H1 (cell line): Measurements from ENCODE around the gene RPTOR.

Experiments
- ASH2L ChIP-seq: fragments of 200-600, 300-600 bp; sonication (generic); IDR thresholded peaks from one replicate; pipeline ENCODE4 v1.7.1; 2017; ENCODE audit warnings: low read length
- HDAC6 ChIP-seq: IDR thresholded peaks from one replicate; pipeline ENCODE4 v1.7.1; 2012; ENCODE audit warnings: low read depth, mild to moderate bottlenecking, inconsistent platforms, low read length, moderate library complexity
- JUN ChIP-seq: IDR thresholded peaks from 2 replicates; pipeline ENCODE4 v1.6.1; 2011; ENCODE audit warnings: low read depth, mild to moderate bottlenecking, improper control_type of control experiment, low read length
- PHF8 ChIP-seq: fragments of 200-600 bp; sonication (generic); conservative IDR thresholded peaks from 2 replicates; pipeline ENCODE4 v1.7.1; 2012; ENCODE audit warnings: low read depth, mild to moderate bottlenecking, inconsistent platforms, low read length, moderate library complexity
- POLR2A ChIP-seq, 2 experiments: IDR thresholded peaks; 1 replicate in 1 of 2; 2 replicates in 1 of 2; pipeline ENCODE4 v1.6.1; 2011; ENCODE audit warnings: low read depth in 2 of 2, low read length in 2 of 2, mild to moderate bottlenecking in 2 of 2; ENCODE audit errors: control extremely low read depth in 1 of 2
- POLR2AphosphoS5 ChIP-seq: IDR thresholded peaks from 2 replicates; pipeline ENCODE4 v1.6.1; 2011; ENCODE audit warnings: low read depth, low read length
- TAF1 ChIP-seq: IDR thresholded peaks from 2 replicates; pipeline ENCODE4 v1.6.1; 2011; ENCODE audit warnings: mild to moderate bottlenecking, low read depth, low read length
- TF ChIP-seq, protein P1 (sequence below), 3 experiments: IDR thresholded peaks; 1 replicate in 2 of 3; 2 replicates in 1 of 3; pipeline versions ENCODE4 v1.5.1 to v1.6.1; 2011; ENCODE audit warnings: low read length in 3 of 3, mild to moderate bottlenecking in 3 of 3, inconsistent platforms in 2 of 3, low read depth in 1 of 3, moderate library complexity in 1 of 3; ENCODE audit not compliant: insufficient read depth in 1 of 3; ENCODE audit errors: control extremely low read depth in 1 of 3
- TF ChIP-seq, protein P2 (sequence below): IDR thresholded peaks from 2 replicates; pipeline ENCODE4 v1.6.1; 2011; ENCODE audit warnings: low read length, improper control_type of control experiment

DNA sequence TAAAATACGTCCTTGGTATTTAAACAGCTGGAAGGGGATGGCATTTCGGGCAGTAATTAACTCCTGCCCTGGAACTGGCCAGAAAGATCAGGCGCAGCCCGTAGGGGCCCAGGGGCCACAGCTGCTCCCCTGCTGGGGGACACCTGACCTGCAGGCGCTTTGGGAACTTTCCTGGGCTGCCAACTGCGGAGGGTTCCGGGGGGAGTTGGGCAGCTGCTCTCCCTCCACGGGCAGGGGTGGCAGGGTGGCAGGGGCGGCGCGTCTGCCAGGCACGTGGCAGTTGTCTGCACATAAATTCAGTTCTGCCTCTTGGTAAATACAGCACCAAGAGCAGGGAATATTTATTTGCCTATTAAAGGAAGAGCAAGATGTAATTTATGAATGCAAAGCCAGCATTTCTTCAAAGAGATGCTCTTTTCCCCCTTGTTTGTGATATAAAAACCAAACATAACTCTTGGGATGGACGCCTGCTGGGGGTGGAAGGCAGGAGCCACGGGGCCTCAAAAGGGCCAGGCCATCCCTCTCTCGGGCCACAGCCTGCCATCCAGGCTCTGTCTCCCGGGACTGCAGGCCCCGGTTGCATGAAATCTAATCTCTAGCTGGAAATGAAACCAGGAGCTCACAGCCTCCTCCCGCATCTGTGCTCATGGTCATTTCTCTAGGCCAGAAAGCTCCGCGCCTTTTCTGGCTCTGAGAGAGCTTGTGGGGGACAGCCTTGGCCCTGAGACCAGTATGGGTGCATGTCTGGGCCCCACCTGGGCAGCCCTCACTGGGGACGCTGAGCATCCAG, 417.1 kb downstream of the RPTOR start:
- TF ChIP-seq TAF1: no peak
- TF ChIP-seq PHF8: no peak
- no peak for TF ChIP-seq POLR2A (IDR thresholded peaks at IDR 0.05; ENCODE audit: control extremely low read depth in 1 of 2, low read depth in 2 of 2, low read length in 2 of 2)
- no peak for TF ChIP-seq ASH2L
- TF ChIP-seq JUN: no peak
- TF ChIP-seq, protein P1, sequence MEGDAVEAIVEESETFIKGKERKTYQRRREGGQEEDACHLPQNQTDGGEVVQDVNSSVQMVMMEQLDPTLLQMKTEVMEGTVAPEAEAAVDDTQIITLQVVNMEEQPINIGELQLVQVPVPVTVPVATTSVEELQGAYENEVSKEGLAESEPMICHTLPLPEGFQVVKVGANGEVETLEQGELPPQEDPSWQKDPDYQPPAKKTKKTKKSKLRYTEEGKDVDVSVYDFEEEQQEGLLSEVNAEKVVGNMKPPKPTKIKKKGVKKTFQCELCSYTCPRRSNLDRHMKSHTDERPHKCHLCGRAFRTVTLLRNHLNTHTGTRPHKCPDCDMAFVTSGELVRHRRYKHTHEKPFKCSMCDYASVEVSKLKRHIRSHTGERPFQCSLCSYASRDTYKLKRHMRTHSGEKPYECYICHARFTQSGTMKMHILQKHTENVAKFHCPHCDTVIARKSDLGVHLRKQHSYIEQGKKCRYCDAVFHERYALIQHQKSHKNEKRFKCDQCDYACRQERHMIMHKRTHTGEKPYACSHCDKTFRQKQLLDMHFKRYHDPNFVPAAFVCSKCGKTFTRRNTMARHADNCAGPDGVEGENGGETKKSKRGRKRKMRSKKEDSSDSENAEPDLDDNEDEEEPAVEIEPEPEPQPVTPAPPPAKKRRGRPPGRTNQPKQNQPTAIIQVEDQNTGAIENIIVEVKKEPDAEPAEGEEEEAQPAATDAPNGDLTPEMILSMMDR (IDR thresholded peaks at IDR 0.05; ENCODE audit: control extremely low read depth in 1 of 3, insufficient read depth in 1 of 3, low read depth in 1 of 3, low read length in 3 of 3): peak in 1 of 3 experiments; percentile 6; a peak in 1 of 4 replicates
- no peak for TF ChIP-seq HDAC6
- TF ChIP-seq POLR2AphosphoS5: no peak
- TF ChIP-seq, protein P2, sequence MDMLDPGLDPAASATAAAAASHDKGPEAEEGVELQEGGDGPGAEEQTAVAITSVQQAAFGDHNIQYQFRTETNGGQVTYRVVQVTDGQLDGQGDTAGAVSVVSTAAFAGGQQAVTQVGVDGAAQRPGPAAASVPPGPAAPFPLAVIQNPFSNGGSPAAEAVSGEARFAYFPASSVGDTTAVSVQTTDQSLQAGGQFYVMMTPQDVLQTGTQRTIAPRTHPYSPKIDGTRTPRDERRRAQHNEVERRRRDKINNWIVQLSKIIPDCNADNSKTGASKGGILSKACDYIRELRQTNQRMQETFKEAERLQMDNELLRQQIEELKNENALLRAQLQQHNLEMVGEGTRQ: no peak
